Type B pancreatic cell (in vitro differentiated cells): ENCODE data around the gene ULK4. TPM values are rescaled to one million over a fixed set of nuclear protein-coding genes. Genes with fewer than 3 reads are reported as not detected.
A peak's percentile ranks its signal among the peaks of the same experiment; 100 is the strongest.
"Not testable (repeated sequence)": the region's sequence is repeated elsewhere in the genome, so short reads cannot be mapped to it uniquely, and the experiment has no call there.

Experiments
- DNase-seq: peaks from one replicate; pipeline ENCODE4 v3.0.0; 2021; ENCODE audit warnings: mixed read lengths; ENCODE audit not compliant: unreplicated experiment; ENCODE audit errors: extremely low spot score
- H3K27ac Mint-ChIP-seq: 2 replicates; pipeline ENCODE4 v1.8.0; 2021; ENCODE audit warnings: mild to moderate bottlenecking, mixed read lengths
- H3K27me3 Mint-ChIP-seq: 2 replicates; pipeline ENCODE4 v1.8.0; 2021; ENCODE audit warnings: mixed read lengths
- H3K36me3 Mint-ChIP-seq: 2 replicates; pipeline ENCODE4 v1.8.0; 2021; ENCODE audit warnings: mixed read lengths
- H3K4me1 Mint-ChIP-seq: one replicate; pipeline ENCODE4 v1.8.0; 2021; ENCODE audit warnings: mixed read lengths; ENCODE audit not compliant: unreplicated experiment
- H3K4me3 Mint-ChIP-seq: 2 replicates; pipeline ENCODE4 v1.8.0; 2021; ENCODE audit warnings: mild to moderate bottlenecking, mixed read lengths
- H3K9me3 Mint-ChIP-seq: 2 replicates; pipeline ENCODE4 v1.8.0; 2021; ENCODE audit warnings: mixed read lengths
- total RNA-seq: library from RNA; stranded (reverse); gene quantifications from 2 replicates; pipeline ENCODE4 v1.2.1, GENCODE V29; 2021; ENCODE audit warnings: low replicate concordance
- TF ChIP-seq, protein P1 (sequence below): fragments of 200-600 bp; sonication (generic); conservative IDR thresholded peaks from 2 replicates; pipeline ENCODE4 v1.5.0; 2021; ENCODE audit warnings: antibody characterized with exemption, mild to moderate bottlenecking

The ULK4 gene
- total RNA-seq, 1 donor from 2014 or later, result 10.7 TPM

DNA sequence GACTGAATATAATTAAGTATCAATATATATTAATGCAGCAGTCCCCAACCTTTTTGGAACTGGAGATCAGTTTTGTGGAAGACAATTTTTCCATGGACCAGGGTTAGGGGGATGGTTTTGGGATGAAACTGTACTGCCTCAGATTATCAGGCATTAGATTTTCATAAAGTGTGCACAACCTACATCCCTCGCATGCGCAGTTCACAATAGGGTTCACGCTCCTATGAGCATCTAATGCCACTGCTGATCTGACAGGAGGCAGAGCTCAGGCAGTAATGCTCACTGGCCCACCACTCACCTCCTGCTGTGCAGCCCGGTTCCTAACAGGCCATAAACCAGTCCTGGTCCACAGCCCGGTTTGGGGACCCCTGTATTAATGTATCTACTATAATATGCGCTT, 95.6 kb downstream of the ULK4 start:
- Mint-ChIP-seq H3K36me3 (peaks cover 15% of the 10 kb centered on the region), H3K4me1 (no peaks in the 10 kb centered on the region), H3K9me3 (peaks cover 10% of the 10 kb centered on the region), H3K27me3 (no peaks in the 10 kb centered on the region), H3K27ac (no peak overlapping the region), H3K4me3 (no peak overlapping the region)
- TF ChIP-seq, protein P1, sequence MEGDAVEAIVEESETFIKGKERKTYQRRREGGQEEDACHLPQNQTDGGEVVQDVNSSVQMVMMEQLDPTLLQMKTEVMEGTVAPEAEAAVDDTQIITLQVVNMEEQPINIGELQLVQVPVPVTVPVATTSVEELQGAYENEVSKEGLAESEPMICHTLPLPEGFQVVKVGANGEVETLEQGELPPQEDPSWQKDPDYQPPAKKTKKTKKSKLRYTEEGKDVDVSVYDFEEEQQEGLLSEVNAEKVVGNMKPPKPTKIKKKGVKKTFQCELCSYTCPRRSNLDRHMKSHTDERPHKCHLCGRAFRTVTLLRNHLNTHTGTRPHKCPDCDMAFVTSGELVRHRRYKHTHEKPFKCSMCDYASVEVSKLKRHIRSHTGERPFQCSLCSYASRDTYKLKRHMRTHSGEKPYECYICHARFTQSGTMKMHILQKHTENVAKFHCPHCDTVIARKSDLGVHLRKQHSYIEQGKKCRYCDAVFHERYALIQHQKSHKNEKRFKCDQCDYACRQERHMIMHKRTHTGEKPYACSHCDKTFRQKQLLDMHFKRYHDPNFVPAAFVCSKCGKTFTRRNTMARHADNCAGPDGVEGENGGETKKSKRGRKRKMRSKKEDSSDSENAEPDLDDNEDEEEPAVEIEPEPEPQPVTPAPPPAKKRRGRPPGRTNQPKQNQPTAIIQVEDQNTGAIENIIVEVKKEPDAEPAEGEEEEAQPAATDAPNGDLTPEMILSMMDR, result no peak
- DNase-seq, result no peak

DNA sequence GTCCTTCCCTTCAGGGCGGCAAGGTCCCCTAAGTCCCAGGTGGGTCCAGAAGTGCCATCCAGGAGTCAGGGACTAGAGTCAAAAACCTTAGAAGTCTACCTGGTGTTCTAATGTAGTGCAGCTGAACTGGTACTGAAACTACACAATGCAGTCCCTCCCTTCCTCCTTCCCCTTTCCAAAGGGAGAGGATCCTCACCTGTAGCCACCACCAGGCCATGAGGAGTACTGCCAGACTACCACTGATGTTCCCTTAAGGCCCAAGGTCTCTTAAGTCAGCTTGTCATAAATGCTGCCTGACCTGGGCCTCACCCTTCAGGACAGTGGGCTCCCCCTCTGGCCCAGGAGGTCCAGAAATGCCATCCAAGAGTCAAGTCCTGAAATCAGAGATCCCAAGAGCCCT, 98.9 kb downstream of the ULK4 start:
- Mint-ChIP-seq H3K9me3 (peaks cover 6% of the 10 kb centered on the region), H3K36me3 (peaks cover 12% of the 10 kb centered on the region), H3K4me3 (no peak overlapping the region), H3K4me1 (no peaks in the 10 kb centered on the region), H3K27ac (no peak overlapping the region), H3K27me3 (no peaks in the 10 kb centered on the region)
- TF ChIP-seq, protein P1, result peak; percentile 25
- DNase-seq, result no peak

DNA sequence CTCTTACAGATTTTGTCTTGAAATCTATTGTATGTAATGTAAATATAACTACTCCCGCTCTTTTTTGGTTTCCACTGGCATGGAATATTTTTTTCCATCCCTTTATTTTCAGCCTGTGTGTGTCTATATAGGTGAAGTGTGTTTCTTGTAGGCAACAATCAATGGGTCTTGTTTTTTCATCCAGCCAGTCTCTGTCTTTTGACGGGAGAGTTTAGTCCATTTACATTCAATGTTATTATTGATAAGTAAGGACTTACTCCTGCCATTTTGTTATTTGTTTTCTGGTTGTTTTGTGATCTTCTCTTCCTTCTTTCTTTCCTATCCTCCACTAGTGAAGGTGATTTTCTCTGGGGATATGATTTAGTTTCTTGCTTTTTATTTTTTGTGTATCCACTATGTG, 101.4 kb downstream of the ULK4 start:
- not testable (repeated sequence) for H3K4me3 Mint-ChIP-seq, H3K27ac Mint-ChIP-seq, H3K9me3 Mint-ChIP-seq

DNA sequence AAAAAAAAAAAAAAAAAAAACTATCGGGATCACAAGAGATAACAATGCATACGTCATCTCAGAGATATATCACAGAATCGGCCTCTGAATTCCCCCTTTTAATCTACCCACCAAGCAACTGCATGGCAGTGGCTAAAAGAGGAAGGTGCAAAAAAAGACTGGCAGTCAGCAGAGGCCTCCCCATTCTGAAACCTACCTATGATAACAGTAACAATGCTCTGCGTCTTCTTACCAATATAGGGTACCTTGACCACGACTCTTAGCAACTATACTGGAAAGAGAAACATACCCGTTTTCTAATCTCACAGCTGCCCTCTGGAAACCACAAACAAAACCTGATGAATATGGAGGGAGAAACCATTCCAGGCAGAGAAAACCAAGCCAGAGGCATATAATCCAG, 106.9 kb downstream of the ULK4 start:
- DNase-seq, result no peak
- no peaks in the 10 kb centered on the region for H3K27me3 Mint-ChIP-seq
- no peak overlapping the region for H3K4me3 Mint-ChIP-seq
- H3K4me1 Mint-ChIP-seq, result no peaks in the 10 kb centered on the region
- H3K9me3 Mint-ChIP-seq, result no peaks in the 10 kb centered on the region
- H3K27ac Mint-ChIP-seq, result no peak overlapping the region
- peaks cover 3% of the 10 kb centered on the region for H3K36me3 Mint-ChIP-seq
- TF ChIP-seq, protein P1, result no peak

More for the DNA sequence above, 101.4 kb downstream of the ULK4 start:
- not testable (repeated sequence) for H3K4me1 Mint-ChIP-seq, H3K27me3 Mint-ChIP-seq, DNase-seq
- H3K36me3 Mint-ChIP-seq, result peaks cover 12% of the 10 kb centered on the region

DNA sequence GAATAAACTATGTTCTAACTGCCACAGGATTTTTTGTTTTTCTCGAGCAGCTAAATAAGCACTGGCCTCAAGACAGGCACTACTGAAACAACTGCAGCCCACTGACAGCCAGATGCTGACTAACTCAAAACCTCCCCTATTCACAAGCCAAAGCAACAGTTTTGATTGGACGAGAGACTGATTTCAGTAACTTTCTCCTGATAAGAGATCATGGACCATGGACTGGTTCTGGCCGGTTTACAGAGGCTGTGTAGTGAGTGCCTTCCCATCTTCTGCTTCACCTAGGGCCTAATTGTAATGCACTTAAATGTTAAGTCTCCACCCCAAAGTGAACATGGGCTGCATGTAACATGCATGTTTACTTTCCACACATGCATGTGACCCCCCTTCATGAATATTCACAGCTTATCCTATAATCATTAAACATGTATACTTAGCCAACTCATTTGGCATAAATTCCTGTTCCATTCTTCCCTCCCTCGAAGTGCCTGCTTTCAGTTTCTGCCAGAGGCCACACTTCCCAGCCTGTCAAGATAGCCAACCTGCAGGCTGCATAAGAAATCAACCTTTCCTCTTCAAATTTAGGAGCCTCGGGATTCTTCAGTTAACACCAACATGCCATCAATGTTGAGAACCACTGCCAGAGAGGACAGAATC, 108.2 kb downstream of the ULK4 start:
- no peak overlapping the region for H3K27ac Mint-ChIP-seq
- TF ChIP-seq, protein P1, result no peak
- H3K27me3 Mint-ChIP-seq, result no peaks in the 10 kb centered on the region
- no peak overlapping the region for H3K4me3 Mint-ChIP-seq
- DNase-seq, result no peak
- no peaks in the 10 kb centered on the region for H3K4me1 Mint-ChIP-seq
- H3K9me3 Mint-ChIP-seq, result no peaks in the 10 kb centered on the region
- H3K36me3 Mint-ChIP-seq, result peaks cover under 1% of the 10 kb centered on the region

DNA sequence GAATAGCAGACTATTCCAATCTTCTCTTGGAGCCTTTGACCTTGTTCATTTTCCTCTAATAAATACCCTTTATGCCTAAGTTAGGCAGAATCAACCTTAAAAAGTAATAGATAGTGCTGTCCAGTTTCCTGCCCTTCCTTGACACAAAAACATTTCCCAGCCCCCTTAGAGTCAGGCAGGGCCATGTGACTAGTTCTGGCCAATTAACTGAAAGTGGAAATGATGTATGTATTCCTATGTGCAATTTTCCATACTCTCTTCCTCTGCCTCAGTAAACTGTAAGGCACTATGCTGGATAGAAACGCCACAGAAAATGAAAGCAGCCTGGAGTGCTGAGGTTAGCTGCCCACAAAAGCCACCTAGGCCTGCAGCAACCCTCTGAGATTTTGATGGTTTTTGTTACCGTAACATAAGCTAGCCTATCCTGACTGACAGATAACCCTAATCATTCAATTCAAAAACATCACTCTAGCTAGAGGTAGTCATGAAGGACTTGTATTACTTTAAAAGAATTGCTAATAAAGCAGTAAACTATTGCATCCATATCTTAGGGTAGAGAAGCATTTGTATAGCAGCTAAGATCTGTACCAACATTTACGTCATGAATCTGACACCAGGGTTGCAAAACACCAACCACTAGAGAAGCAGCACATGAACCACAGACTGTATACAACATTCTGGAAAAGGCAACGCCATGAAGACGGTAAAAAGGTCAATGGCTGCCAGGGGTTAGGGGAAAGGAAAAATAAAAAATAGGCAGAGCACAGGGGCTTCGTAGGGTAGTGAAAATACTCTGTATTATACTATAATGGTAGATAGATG, 112.9 kb downstream of the ULK4 start:
- Mint-ChIP-seq H3K27me3 (no peaks in the 10 kb centered on the region), H3K36me3 (no peaks in the 10 kb centered on the region), H3K4me3 (no peak overlapping the region), H3K27ac (no peak overlapping the region), H3K9me3 (no peaks in the 10 kb centered on the region), H3K4me1 (no peaks in the 10 kb centered on the region)
- DNase-seq, result no peak
- TF ChIP-seq, protein P1, result no peak
